Esophagus squamous epithelium (tissue), 5 donors: ENCODE data around the gene HOXA11. TPM values are rescaled to one million over a fixed set of nuclear protein-coding genes. Genes with fewer than 3 reads are reported as not detected.
A peak's percentile ranks its signal among the peaks of the same experiment; 100 is the strongest.

Experiments used
- DNase-seq: peaks from one replicate; lab custom pipeline; 2025; lab: John Stamatoyannopoulos, UW
- H3K27ac ChIP-seq, 4 donors: fragments of 200-600 bp; sonication (generic); one replicate each; pipeline ENCODE4 v1.5.1; 2016 to 2019; ENCODE audit warnings: mild to moderate bottlenecking in 1 of 4
- H3K27me3 ChIP-seq, 4 donors: fragments of 200-600 bp; sonication (generic); 1 replicate in 3 of 4; 2 replicates in 1 of 4; pipeline versions ENCODE4 v1.5.1 to v1.6.0; 2017 to 2021; ENCODE audit warnings: antibody characterized with exemption in 1 of 4
- H3K36me3 ChIP-seq, 3 donors: fragments of 200-600 bp; sonication (generic); one replicate each; pipeline ENCODE4 v1.5.1; 2016 to 2019
- H3K4me1 ChIP-seq, 3 donors: fragments of 200-600 bp; sonication (generic); one replicate each; pipeline ENCODE4 v1.5.1; 2017 to 2019
- H3K4me3 ChIP-seq, 4 donors: fragments of 200-600 bp; sonication (generic); 1 replicate in 3 of 4; 2 replicates in 1 of 4; pipeline ENCODE4 v1.5.1; 2016 to 2019; ENCODE audit warnings: mild to moderate bottlenecking in 2 of 4, moderate library complexity in 1 of 4
- H3K9me3 ChIP-seq, 3 donors: fragments of 200-600 bp; sonication (generic); one replicate each; pipeline ENCODE4 v1.5.1; 2016 to 2019
- POLR2A ChIP-seq, 4 donors: fragments of 450-650 bp; IDR thresholded peaks; one replicate each; pipeline ENCODE4 v1.6.1; 2017; ENCODE audit warnings: antibody characterized with exemption in 4 of 4, mild to moderate bottlenecking in 4 of 4, moderate library complexity in 3 of 4
- WGBS, 2 donors: methylation state at CpG; one replicate each; pipeline ENCODE4 v1.1.5; 2018; 5-methylcytosine and 5-hydroxymethylcytosine counted together
- intact Hi-C: fragments of 100-400 bp; cut with DNase I; formaldehyde crosslinking; loops from one replicate; pipeline ENCODE4 v1.15.0; 2022
- total RNA-seq, 4 donors: library from RNA; depleted of rRNA; stranded (reverse); fragments of >200 nt; gene quantifications; one replicate each; pipeline ENCODE4 v1.1.0, GENCODE V29; 2016
- TF ChIP-seq, protein P1 (sequence below), 6 experiments: fragments of 450-650 bp in 4 of 6; fragments of 200-600 bp in 2 of 6; sonication (generic) in 2 of 6; IDR thresholded peaks; one replicate each; pipeline ENCODE4 v1.5.1; 2016 to 2019; ENCODE audit warnings: antibody characterized with exemption in 6 of 6, mild to moderate bottlenecking in 4 of 6, moderate library complexity in 4 of 6
- donor health status: DM: yes; HTN: yes; CAD: no.

The HOXA11 gene
- total RNA-seq, result not detected

DNA sequence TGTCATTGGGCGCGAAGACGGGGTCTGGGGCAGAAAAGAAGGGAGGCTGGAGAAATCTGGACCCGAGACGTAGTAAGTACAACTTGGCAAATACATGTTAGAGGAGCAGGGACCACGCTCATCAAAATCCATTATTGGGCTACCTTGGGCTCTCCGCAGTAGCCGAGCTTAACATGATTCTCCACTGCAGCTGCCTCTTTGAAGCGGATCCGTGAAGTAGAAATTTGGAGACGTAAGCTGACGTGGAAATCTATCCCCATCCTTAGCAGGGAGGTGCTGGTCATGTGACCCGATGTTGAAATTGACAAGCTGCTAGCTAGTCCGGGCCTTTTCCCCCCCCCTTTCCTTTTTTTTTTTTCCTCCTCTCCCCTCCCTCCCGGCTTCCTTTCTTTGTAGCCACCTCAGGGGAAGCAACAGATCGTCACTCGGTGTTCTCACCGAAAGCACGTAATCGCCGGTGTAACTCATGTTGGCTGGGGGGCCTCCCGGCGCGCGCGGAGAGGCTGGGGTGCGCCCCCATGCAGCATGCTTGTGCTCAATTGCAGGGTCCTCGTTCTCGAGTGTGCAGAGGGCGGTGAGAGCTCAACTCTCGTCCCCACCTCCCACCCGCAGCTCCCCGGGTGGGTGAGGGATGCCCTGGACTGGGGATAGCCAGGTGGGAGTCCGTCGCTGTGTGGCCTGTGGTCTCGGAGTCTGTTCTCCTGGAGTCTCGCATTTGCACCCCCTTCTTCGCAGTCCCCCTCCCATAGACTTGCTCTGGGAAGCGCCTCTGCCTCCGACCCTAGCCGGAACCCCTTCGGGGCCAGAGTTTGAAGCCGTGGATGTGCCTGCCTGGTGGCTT is at the start of gene HOXA11:
Gene HOXA11, minus strand, starts transcription at position 220 of the 841 bp plus-strand sequence. Its CDS starts 88 bp downstream, at position 132.
- peak within 1 kb of the TSS; percentile 20 to 66 (median 33) for H3K4me3 ChIP-seq

DNA sequence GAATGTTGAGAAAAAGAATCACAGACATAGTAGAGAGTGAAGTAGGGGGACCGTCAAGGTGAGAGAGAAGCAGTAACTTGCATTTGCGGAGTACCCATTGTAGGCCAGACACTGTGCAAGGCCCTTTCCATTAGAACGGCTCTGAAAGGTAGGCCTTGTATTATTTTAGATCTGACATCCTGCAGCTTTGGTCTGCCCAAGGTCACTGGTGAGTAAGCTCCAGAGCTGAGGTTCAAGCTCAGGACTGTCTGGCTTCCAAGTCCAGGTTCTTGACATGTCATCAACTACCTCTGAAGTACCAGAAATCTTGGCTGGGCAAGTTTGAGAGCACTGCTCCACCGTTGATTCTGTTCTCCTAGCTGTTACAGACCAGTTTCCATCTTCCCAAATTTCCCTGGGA is 44.4 kb upstream of the HOXA11 start:
- Histone ChIP-seq H3K27ac (no peak overlapping the region), H3K27me3 (peaks cover 8 to 96% (median 13%) of the 10 kb centered on the region in 4 donors), H3K36me3 (no peaks in the 10 kb centered on the region), H3K4me3 (no peak overlapping the region), H3K9me3 (no peaks in the 10 kb centered on the region), H3K4me1 (peaks cover 0 to 9% (median 3%) of the 10 kb centered on the region in 3 donors)
- 73 to 85% methylated on average over 4 of the region's 4 CpGs for WGBS, 2 donors
- intact Hi-C loops, result no loop called here
- no peak for DNase-seq
- TF ChIP-seq, protein P1, sequence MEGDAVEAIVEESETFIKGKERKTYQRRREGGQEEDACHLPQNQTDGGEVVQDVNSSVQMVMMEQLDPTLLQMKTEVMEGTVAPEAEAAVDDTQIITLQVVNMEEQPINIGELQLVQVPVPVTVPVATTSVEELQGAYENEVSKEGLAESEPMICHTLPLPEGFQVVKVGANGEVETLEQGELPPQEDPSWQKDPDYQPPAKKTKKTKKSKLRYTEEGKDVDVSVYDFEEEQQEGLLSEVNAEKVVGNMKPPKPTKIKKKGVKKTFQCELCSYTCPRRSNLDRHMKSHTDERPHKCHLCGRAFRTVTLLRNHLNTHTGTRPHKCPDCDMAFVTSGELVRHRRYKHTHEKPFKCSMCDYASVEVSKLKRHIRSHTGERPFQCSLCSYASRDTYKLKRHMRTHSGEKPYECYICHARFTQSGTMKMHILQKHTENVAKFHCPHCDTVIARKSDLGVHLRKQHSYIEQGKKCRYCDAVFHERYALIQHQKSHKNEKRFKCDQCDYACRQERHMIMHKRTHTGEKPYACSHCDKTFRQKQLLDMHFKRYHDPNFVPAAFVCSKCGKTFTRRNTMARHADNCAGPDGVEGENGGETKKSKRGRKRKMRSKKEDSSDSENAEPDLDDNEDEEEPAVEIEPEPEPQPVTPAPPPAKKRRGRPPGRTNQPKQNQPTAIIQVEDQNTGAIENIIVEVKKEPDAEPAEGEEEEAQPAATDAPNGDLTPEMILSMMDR (IDR thresholded peaks at IDR 0.05), result no peak
- TF ChIP-seq POLR2A (IDR thresholded peaks at IDR 0.05), result no peak

More for the DNA sequence above, at the start of gene HOXA11:
- H3K36me3 ChIP-seq, result no peaks in the 10 kb centered on the region
- intact Hi-C loops, result no loop called here
- no peak for TF ChIP-seq POLR2A (IDR thresholded peaks at IDR 0.05)
- TF ChIP-seq, protein P1 (IDR thresholded peaks at IDR 0.05), result no peak
- no peak for DNase-seq
- H3K27ac ChIP-seq, result no peak within 1 kb of the TSS
- H3K9me3 ChIP-seq, result no peaks in the 10 kb centered on the region
- peaks cover 31 to 60% (median 47%) of the 10 kb centered on the region in 3 donors for H3K4me1 ChIP-seq
- WGBS, 2 donors, result 10 to 17% methylated on average over 22 to 26 of the region's 43 CpGs
- H3K27me3 ChIP-seq, result peaks cover 55 to 100% (median 87%) of the 10 kb centered on the region in 4 donors

DNA sequence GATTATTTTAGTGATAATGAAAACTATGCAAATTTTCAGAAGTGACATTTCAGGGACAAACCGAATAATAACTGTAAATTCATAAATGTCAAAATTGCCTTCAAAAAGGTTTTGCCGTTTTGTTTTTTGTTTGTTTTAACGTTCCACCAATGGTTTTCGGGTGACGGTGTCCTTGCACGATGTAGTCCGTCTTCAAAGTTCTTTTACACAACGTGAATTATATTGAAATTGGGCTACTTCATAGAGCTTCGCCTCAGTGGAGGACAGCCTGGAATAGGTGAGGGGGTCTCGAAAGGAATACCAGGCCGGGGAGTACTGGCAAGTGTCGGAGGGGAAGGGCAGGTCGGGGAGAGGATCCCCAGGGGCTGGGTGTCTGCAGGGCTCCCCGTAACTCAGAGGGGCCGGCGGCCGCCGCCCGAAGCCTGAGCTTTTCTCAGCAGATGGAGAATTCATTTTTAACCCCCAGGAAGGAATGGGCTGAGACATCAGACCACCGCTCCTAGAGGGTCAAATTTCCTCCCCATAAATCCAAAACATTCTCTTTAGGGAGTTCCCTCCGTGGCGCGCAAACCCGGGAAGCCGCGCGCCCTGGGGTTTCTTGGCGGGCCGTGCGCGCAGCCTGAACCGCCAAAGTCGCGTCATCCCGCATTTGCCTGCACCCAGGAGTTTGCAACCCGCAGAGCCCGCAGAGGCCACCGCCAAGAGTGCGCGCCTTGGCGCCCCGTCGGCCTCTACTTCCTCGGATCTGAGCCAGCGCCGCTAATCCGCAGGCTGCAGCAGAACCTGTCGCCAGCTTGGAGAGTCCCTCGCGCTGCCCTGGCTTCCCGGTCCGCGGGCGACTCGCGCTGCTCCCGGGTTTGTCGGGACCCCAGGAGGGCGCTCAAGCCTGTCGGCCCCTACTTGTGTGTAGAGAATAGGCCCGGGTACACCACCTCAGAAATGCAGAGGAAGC is 40.2 kb upstream of the HOXA11 start:
- no peak for DNase-seq
- Histone ChIP-seq H3K27me3 (peaks cover 8 to 96% (median 24%) of the 10 kb centered on the region in 4 donors), H3K4me3 (peak overlapping the region in 1 of 4 donors; percentile 15), H3K27ac (no peak overlapping the region), H3K4me1 (peaks cover 0 to 13% (median 3%) of the 10 kb centered on the region in 3 donors), H3K36me3 (no peaks in the 10 kb centered on the region), H3K9me3 (no peaks in the 10 kb centered on the region)
- 13 to 18% methylated on average over 13 to 20 of the region's 61 CpGs for WGBS, 2 donors
- intact Hi-C loops, result no loop called here
- TF ChIP-seq POLR2A (IDR thresholded peaks at IDR 0.05), result no peak
- TF ChIP-seq, protein P1 (IDR thresholded peaks at IDR 0.05), result no peak

DNA sequence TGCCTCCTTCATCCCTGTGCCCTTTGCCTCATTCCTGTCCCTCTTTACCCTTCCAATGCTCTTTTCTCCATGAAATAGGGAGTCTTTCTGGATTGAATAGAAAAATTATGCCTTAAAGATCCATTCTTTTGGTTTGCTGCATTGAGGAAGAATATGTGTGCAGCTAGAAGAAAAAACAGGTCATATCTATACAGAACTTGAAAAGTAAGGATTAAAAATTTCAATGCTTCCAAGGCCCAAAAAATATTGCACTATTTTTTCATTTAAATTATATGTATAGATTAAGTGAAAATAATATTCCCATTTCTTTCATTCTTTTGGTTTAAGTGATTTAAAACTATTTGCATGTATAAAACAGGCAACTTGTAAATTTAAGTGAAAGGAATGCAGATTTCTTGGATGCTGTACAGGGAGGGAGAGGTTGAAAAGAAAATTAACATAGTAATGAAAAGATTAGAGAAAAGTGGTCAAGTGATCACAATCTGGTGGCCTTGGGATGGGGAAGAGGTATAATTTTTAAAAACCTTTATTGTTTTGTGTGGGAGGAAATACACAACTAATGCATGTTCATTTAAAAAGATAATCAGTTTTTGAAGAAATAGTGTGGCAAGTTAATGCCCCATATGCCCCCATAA is 39.0 kb upstream of the HOXA11 start:
- Histone ChIP-seq H3K36me3 (no peaks in the 10 kb centered on the region), H3K27me3 (peaks cover 8 to 97% (median 30%) of the 10 kb centered on the region in 4 donors), H3K9me3 (no peaks in the 10 kb centered on the region), H3K4me1 (peaks cover 0 to 15% (median 3%) of the 10 kb centered on the region in 3 donors), H3K4me3 (no peak overlapping the region), H3K27ac (no peak overlapping the region)
- TF ChIP-seq, protein P1 (IDR thresholded peaks at IDR 0.05), result no peak
- no peak for TF ChIP-seq POLR2A (IDR thresholded peaks at IDR 0.05)
- DNase-seq, result no peak
- intact Hi-C loops, result no loop called here
